GM23248 (cell line): ENCODE data around the gene NTHL1.

Experiments used
- EZH2 ChIP-seq: fragments of 200-600 bp; sonication (generic); IDR thresholded peaks from 2 replicates; pipeline ENCODE4 v1.6.1; 2018; ENCODE audit warnings: antibody characterized with exemption, mild to moderate bottlenecking; ENCODE audit not compliant: insufficient read depth, poor library complexity, severe bottlenecking
- EZH2phosphoT487 ChIP-seq: fragments of 200-600 bp; sonication (generic); IDR thresholded peaks from 2 replicates; pipeline ENCODE4 v1.6.1; 2018; ENCODE audit warnings: antibody characterized with exemption, moderate library complexity, mild to moderate bottlenecking, low read depth; ENCODE audit not compliant: insufficient read depth

DNA sequence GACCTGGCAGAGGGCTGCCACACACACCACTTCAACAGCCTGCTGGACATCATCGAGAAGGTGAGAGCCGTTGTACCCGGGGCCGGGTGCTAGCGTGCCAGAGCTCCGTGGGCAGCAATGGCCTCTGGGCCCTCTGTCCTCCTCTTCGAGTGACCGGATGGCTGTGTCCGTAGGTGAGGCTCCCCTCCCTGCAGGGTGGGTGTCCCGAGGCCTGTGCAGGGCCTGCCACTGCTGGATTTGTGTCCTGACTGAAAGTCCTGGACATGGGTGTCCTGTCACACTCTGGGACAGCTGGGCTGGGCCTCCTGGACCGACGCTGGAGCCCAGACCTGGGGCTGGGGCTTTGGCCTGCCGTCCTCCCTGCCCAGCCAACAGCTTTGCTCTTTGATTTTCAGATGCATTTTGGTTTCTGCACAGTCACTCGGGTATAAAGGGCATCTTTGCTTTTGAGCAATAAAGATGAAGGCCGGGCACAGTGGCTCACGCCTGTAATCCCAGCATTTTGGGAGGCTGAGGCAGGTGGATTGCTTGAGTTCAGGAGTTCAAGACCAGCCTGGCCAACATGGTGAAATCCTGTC lies 16.8 kb upstream of the NTHL1 start:
- TF ChIP-seq EZH2phosphoT487 (no peak), EZH2 (no peak)
